ENCODE measurements around the gene CHRND.

DNA sequence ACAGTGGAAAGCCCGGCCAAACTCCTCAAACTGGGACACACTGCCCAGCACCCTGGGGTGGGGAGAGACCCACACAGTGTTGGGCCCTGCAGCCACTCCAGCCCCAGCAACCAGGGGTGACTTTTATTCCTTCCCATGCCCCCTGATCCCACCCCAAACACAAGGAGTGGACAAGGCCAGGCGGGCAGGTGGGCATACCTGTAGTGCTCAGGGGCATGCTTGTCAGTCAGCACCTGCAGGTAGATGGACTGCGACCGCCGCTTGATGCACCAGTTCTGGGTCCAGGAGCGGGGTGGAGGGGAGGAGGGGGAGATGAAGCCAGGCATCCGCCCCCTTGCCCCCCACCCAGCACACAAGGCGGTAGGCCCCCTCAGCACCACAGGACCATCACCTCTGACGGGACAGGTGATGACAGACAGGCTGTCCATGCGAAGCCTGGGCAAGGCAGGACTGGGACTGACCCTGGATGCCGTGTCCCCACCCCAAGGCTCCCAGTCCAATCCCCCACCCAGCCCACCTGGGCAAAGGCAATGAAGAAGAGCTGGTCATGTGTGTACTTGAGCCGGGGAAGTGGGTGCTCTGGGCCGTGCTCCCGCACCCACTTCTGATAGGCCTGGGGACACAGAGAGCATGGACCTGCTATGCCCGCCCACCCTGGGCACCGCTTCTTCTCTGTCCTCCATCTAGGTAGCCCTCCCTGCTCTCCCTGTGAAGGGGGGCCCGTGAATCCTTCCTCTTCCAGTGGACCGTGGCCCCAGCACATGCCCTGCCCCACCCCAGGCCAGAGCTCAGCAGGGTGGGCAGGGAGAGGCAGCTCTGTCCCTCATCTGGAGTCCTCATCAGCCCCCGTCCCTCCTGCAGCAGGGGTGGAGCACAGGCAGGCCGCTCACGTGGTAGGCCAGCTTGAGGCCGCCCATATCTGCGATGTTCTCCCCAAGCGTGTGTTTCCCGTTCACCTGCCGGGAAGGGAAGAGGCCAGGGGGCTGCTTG, 45.5 kb upstream of the CHRND start:
- TF ChIP-seq POLR2A (IDR thresholded peaks at IDR 0.05; ENCODE audit: low read length) (no peak), GATA1 (IDR thresholded peaks at IDR 0.05; ENCODE audit: low read depth, low read length) (no peak)
